Glomerular visceral epithelial cell (primary cell): ENCODE results near the gene CDH4.

Experiments
- DNase-seq: peaks from one replicate; pipeline ENCODE4 v3.0.0-alpha.2; 2016; ENCODE audit errors: extremely low spot score

The CDH4 gene

DNA sequence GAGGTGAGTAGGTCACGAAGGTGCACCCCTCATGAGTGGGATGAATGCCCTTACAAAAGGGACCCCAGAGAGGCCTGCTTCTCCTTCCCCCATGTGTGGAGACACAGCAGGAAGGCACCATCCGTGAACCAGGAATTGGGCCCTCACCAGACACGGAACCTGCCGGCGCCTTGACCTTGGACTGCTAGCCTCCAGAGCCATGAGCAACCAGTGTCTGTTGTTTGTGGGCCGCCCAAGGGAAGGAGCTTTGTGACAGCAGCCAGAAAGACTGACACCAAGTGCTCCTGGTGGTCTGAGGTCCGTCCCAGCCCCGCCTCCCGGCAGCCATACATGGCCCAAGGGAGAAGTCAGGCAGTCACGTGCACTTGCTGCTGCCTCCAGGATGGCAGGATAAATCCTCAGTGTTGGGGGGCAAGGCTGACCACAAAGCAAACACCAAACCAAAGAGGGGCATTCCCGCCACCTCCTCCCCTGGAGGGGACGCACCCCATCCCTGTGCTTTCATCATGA, 29.3 kb downstream of the CDH4 start:
- no peak for DNase-seq

DNA sequence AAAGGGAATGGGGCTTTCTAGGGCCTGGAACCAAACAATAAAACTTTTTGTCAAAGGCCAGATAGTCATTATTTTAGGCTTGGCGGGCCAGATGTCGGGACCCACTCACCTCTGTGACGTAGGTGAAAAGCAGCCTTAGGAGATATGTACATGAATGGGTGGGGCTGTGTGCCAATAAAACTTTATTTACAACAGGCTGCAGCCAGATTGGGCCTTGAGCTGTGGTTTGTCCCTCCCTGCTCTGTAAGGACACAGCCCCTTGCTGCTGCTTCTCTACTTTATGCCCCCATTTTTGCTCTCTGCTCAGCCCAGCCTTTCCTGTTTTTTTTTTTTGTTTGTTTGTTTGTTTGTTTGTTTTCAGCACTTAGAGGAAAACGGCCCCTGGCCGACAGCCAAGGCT, 32.7 kb downstream of the CDH4 start:
- DNase-seq: no peak

DNA sequence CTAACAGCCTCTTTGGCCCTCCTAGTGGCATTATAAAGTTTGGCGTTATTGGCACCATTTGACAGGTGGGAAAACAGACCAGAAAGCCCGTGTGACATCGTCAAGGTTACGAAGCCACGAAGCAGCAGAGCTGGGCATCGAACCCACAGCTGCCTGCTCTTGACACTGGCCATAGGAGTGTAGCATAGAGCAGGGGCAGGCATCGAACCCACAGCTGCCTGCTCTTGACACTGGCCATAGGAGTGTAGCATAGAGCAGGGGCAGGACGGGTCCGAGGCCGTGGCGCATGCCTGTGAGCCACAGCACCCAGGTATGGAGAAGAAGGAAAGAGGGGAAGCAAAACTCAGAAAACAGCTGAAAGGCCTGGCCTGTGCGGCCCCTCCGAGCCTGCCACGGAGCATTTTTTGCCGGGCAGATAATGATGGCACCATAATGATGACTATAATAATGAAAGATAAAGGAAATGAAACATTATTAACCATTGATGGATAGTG, 33.1 kb downstream of the CDH4 start:
- DNase-seq: no peak

DNA sequence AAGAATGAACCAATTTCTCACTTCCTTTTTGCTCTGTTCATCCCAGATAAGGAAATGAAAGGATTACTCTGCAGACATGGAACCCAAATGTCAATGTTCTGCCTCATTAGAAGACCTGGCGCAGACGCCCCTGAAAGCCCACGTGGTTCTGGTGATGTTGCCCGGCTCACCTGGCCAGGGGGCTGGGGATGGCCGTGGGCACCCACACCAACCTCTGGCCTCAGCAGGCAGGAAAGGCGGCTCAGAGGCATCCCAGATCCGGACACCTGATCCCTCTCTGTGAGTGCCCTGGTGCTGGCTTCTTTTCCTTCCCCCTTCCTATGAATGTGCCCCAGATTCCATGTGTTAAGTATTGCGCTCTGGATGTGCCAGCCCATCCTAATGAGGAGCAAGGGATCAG, 33.6 kb downstream of the CDH4 start:
- DNase-seq: no peak

DNA sequence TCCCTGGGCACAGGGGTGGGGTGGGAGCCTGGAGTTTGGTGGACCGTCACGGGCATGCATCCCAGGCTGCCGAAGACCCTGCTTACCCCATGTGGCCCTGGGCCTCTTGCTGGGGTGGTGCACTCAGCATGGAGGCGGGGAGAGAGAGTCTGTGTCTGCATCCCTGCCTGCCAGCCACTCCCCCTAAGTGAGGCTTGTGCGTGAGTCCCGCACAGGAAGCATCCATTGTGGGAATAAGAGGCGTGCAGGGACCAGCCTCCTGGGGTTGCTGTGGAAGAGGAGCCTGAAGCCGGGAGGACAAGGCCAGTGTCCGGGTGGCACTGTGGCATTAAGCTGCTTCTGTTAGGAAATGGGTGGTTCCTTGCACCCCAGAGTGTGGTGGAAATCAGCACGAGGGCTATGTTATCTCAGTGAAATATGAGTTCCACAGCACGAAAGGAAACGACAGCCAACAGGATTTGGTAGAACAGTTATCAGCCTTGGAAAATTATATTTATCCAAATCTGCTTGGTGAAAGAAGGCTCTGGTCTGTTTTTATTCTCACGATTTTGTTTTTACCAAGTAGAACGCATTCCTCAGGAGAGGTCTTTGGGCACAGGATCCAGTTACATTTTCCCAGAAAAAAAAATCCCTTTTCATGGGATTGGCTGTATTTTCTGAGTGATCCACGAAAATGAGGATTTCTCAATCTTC, 35.7 kb downstream of the CDH4 start:
- DNase-seq: no peak

GRCh38 chr20:61288331-61288784, 36.3 kb downstream of the CDH4 start:
- no peak for DNase-seq

DNA sequence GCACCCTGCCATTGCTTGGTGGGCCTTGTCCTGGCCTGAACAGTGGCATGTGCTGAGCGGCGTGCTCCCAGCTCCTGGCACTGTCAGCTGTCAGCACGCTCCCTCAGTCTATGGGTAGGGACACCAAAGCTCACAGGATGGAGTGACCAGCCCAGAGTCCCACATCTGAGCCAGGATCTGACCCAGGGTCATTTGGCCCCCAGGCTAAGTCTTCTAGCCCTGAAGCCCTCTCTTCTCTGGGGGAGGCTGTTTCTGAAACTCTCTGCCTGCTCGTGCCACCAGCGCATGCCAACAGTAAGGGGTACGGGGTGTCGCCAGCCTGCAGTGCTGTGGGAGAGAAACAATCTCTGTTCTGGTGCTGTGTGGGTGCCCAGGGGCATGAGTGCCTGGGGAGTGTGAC, 37.1 kb downstream of the CDH4 start:
- no peak for DNase-seq

DNA sequence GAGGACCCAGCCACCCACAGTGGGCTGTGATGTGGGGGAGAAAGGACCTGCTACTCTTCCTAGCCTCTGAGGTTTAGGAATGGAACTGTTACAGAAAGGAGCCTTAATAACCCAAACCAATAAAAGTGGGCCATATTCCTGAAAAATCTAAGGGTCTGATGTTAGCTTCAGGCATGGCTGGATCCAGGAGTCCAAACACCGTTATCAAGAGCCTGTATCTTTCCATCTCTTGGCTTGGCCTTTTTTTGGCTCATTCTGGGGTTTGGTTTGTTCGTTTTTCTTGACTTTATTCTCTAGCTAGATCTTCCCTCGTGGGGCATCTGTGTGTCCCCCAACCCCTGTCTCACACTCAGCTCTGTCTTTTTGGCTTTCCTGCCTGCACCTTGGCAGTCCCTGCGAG, 38.7 kb downstream of the CDH4 start:
- no peak for DNase-seq

DNA sequence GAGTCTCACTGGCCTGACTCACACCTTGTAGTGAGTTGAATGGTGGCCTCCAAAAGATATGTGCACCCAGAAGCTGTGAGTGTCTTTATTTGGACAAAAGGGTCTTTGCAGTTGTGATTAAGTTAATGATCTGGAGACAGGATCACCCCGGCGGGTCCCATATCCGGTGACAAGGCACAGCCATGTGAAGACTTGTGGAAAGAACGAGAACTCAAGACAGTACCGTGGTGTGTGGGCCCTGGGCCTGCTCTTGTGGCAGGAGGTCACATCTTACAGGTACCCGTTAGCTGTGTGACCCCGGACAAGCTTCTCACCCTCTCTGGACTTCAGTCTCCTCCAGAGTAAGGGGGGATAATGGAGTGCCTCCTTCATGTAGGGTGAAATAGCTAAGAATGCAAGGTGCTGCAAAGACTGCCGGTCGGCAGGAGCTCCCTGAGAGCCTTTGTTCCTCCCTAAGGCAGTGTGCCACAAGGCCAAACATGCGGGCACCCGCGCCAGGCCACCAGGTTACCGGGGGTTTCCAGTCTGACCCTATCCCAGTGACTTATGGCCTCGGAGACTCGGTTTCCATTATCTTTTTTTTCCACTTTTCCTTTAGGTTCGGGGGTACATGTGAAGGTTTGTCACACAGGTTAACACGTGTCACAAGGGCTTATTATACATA, 39.2 kb downstream of the CDH4 start:
- DNase-seq: no peak

DNA sequence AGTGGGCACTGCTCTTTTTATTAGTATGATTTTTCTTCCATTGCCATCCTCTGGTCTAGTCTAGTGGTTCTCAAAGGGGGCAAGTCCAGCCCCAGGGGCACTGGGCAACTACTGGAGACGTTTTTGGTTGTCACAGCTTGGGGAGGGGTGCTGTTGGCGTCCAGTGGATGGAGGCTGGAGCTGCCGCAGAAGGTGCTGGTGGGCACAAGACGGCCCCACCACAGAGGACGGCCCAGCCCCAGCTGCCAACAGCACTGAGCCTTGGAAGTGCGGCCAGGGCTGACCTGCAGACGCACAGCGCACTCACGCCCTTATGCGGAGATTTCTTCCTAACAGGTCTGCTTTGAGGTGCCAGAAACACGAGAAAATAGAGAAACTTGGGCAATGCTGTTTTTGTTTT, 40.3 kb downstream of the CDH4 start:
- no peak for DNase-seq

DNA sequence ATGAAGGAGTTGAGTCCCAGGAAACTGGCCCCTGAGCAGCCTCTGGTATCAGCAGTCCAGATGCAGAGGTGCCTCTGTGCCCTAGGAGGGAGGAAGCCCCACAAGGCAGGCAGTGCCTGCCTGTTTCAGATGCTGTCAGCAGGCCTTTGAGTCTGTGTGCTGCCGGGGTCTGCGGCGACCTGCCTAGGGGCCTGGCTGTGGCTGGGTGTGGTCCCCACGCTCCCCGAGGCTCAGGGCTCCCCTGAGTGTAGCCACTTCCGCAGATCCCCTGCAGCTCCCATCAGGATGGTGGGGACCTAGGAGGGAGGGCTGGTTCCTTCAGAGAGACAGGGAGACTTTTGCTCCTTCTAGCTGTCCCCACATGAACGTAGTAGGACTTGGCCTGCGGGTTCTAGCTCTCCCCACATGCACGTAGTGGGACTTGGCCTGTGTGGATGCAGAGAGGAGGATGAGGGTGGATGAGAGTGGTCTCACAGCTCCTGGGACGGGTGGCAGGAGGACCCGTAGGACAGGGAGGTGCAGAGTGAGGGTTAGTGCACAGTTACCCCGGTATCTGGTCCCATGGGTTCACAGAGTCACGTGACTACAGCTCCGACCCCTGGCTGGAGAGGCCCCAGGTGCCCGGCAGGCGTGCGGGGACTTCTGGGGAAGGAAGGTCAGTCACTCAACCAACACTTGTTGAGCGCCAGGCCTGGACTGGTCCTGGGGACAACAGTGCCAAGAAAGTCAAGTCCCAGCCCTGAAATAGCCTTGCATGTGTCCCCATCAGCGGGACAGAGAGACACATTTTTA, 41.0 kb downstream of the CDH4 start:
- DNase-seq: no peak

GRCh38 chr20:61293951-61294350, 41.9 kb downstream of the CDH4 start:
- DNase-seq: no peak

- no peak for DNase-seq
These were observed 43.2 kb downstream of the CDH4 start for GRCh38 chr20:61295249-61295648.

GRCh38 chr20:61295682-61296628, 43.9 kb downstream of the CDH4 start:
- DNase-seq: peak; percentile 17

GRCh38 chr20:61296629-61297019, 44.6 kb downstream of the CDH4 start:
- no peak for DNase-seq

DNA sequence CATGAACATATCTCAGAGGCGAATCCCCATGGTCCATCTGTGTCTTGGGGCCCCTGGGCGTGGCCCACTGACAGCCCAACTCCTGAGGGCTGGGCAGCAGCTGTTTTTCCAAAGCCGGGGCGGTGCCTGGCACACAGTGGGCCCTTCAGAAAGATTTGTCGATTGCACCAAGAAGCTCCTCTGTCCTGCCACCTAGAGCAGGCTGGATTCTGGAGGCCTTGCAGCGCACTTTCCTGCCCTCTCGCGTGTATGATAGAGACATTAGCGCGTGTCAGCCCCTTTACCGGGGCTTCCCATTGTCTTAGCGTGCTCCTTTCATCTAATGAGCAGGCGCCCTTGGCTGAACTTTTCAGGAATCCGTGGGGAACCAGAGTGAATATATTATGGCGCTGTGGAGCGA, 45.4 kb downstream of the CDH4 start:
- DNase-seq: no peak

- DNase-seq: peak; percentile 51
These were observed 45.9 kb downstream of the CDH4 start for GRCh38 chr20:61297986-61298385.

DNA sequence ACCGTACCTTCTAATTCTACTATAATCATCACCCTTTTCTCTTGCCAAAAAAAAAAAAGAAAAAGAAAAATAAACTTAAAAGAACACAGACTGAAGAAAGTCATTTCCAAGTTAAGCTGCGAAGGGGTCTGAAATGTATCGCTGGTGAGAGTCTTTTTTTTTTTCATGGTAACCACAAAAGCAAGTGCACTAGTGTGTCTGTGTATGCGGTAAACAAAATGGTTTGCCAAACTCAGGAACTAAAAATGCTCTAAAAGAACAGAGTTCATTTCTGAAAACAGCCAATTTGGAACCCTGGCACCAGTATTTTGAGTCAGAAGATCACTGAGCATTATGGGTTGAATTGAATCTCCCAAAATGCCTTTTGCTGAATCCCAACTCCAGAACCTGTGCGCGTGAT, 46.6 kb downstream of the CDH4 start:
- no peak for DNase-seq

DNA sequence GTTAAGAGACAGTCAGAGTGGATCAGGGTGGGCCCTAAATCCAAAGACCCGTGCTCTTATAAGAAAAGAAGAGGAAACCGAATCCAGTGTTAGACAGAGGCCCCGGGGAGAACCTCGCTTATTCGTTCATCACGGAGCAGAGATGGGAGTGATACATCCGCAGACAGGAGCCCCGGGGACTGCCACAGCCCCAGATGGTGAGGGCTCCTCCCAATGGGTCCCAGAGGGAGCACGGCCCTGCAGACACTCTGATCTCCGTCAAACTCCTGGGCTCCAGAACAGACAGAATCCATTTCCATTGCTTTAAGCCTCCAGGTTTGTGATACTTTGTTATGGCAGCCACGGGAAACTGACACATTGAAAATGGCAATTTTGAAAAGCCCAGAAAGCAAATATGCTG, 47.0 kb downstream of the CDH4 start:
- no peak for DNase-seq

DNA sequence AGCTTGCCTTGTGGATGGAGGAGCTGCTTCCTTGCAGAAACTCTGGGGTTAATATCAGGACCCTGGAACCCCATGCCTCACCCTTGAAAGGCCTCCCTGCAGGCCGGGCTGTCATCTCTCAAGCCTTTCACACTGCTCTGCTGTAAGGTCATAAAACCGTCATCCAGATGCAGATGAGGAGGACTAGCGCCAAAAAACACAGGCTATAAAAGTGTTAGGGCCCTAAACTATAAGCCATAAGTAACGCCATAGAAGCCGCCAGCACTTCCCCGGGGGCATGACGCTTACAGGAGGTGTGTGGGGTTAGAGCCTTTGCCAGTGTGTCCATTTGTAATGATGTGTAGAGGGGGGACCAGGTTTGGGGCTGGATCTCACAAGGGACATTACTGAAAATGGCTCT, 47.6 kb downstream of the CDH4 start:
- no peak for DNase-seq

GRCh38 chr20:61300293-61300692, 48.2 kb downstream of the CDH4 start:
- DNase-seq: no peak
